ENCODE measurements around the gene FGF14. TPM values are rescaled to one million over a fixed set of nuclear protein-coding genes. Genes with fewer than 3 reads are reported as not detected.

The FGF14 gene
- total RNA-seq, 1 experiment from 2014 or later, result 1.0 TPM

DNA sequence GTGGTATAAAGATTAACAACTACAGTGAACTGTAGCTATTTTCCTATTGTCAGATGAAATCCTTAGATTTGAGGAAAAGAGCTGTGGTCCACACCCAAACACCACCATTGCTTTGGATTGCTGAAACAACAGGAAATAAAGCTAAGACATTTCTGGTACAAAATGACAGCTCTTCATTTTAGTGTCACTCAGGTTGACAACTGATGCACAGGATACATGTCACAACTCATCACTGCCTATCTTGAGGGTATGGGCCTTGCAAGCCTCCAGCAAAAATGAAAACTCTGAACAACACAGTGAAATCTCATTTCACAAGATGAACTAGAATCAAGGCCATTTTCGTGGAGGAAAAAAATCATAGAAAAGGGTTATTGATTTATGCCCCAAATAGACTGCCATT lies 609.7 kb downstream of the FGF14 start:
- no peak for DNase-seq (ENCODE audit: low spot score)

DNA sequence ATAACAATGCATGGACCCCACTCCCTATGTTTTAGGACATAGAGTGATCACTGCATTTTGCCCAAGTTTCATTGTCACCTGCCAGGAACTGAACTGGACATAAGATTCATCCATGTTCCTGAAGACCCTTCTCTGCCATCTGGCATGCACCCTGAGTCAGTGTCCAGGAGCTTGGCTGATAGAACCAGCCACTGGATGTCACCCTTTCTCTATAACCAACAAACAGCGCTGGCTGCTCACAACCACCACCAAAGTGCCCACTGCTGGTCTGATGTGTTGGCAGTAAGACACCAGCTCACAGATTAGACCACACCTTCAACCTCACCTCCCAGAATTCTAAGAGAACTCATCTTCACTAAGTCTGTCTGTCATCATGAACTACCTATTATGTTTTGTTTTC lies 616.0 kb downstream of the FGF14 start:
- DNase-seq (ENCODE audit: low spot score), result peak; percentile 37

DNA sequence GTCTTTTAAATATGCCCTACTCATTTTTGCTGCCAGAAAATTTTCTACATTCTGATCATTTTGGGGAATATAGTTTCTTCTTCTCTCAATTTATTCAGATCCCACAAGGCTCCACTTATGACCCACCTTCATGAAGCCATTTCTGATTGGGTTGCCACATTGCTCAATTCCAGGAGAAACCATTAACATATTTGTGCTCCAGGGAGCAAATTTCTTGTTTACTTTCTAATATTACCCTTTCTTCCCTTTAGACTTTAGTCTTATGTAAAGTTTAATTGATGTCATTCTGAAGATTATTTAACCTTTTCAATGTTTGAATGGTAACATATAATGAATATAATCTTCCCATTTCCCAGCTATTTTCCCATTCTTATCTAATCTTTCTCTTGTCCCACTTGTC lies 617.5 kb downstream of the FGF14 start:
- no peak for DNase-seq (ENCODE audit: low spot score)

DNA sequence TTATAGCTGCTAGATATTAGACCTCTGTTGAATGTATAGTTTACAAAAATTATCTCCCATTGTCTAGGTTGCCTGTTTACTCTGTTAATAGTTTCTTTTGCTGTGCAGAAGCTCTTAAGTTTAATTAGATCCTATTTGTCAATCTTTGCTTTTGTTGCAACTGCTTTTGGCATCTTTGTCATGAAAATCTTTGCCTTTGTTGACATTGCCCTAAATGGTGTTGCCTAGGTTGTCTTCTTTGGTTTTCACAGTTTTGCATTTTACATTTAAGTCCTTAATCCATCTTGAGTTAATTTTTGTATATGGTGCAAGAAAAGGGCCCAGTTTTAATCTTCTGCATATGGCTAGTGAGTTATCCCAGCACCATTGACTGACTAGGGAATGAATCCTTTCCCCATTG lies 618.3 kb downstream of the FGF14 start:
- DNase-seq (ENCODE audit: low spot score), result no peak

DNA sequence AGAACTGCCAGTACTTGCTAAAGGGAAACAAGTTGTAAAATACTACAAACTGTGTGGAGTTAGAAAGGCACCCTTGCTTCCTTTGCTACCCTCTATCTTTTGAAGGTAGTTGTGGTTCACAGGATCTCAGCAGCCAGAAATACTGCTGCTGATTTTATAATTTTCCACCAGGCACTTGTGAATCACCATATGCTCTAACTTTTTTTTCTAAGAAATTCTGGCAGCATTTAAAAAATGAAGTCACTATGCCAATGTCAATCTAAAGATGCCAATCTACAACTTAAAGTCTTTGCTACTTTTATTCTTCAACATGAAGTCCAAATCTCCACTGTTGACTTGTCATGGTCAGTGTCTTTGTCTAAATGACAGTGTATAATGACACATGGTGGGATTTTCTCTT lies 621.6 kb downstream of the FGF14 start:
- no peak for DNase-seq (ENCODE audit: low spot score)

DNA sequence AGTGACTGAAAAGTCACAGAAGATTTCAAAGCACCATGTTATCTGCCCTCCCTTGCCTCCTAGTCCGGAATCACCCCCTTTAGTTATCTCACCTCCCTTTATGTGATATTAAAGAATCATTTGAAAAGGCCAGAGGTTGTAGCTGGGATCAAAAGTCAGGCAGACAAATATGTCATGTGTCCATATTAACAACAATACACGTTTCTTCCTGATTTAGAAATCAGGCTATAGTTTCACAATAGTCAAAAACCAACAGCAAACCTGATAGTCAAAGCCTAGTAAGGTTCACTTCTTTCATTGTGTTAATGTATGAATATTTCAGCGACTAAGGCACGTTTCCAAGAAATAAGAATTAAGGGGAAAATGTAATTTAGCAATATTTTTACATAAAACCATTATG lies 622.7 kb downstream of the FGF14 start:
- DNase-seq (ENCODE audit: low spot score), result no peak

DNA sequence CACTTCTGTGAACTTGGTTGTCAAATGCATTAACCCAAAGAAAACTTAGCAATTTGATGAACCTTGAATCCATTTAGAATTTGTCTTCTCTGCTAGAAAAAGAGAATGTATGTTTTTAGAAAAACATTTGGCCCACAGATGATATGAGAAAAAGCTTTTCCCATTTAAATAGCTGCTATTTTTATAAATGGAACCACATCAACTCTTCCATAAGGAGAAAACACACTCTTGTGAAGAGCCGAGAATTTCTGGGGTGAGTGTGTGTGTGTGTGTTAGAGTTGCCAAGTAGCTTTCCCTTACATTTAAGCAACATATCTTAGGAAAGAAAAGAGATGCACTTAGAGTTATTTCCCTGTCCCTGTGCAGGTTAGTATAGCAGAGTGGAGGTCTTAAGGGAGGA lies 626.6 kb downstream of the FGF14 start:
- DNase-seq (ENCODE audit: low spot score), result no peak

DNA sequence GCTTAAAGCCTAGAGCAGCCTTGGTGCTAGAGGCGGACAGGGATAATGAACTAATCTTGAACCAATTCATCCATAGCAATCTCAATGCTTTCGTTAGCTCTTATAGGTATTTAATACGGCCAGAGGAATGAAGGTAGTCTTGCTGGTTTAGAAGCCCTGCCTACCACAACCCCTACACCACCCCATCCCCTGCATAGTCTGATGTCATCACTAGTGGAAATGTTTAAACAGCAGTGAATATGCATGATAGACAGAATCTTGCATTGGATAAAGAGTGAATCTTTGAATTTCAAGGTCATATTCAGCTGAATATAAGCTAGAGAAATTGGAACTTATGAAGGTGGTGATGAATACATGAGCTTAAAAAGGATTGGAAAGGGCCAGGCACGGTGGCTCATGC lies 627.5 kb downstream of the FGF14 start:
- no peak for DNase-seq (ENCODE audit: low spot score)

DNA sequence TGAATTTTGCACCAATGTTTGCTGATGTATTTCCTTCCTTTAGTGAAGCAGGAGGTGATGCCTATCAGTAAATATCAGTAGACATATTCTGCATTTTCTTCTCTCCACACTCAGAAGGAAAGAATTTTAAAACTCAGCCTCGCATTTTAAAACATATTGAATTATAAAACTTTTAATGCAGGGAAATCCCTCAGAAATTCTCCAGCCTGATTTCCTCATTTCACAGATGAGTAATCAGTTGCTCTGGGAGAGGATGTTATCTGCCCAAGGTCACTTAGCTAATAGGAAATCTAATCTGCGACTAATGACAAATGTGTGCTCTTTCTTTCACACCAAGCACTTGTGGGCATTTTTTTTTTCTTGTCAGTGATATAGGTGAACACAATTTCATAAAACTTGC lies 628.8 kb downstream of the FGF14 start:
- no peak for DNase-seq (ENCODE audit: low spot score)

DNA sequence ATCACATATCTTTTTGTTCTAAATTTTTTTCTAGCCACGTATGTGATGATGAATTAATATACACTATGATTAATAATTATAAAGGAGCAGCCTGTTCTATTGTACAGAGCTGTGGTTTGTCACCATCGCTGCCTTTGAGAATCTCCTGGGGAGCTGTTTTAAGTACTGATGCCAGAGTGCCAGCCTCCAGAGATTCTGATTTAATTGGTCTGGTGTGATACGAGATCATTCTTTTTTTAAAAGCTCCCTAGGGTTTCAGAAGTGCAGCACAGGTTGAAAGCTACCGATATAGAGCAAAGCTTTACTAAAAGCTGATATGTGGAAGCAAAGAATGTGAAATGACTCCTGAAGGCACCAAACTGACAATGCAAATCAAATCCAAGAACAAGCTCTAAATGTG lies 634.7 kb downstream of the FGF14 start:
- DNase-seq (ENCODE audit: low spot score), result no peak

DNA sequence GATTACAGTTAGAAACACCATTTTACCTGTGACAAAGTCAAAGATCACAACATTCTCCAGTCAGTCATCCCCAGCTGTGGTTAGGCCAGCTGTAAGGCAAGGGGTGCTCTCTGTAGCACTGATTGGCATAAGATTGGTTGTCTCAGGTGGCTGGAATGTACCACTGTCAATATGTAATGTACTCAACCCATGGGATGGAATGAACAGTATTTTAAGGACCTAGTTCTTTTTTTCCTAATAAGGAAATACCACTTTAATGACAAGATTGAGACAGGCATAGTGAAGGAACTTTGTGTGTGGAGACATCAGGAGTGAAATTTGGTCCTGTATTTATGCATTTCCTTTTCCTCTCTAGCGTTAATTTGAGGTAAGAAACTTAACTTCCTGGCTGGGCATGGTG lies 638.7 kb downstream of the FGF14 start:
- DNase-seq (ENCODE audit: low spot score), result no peak

DNA sequence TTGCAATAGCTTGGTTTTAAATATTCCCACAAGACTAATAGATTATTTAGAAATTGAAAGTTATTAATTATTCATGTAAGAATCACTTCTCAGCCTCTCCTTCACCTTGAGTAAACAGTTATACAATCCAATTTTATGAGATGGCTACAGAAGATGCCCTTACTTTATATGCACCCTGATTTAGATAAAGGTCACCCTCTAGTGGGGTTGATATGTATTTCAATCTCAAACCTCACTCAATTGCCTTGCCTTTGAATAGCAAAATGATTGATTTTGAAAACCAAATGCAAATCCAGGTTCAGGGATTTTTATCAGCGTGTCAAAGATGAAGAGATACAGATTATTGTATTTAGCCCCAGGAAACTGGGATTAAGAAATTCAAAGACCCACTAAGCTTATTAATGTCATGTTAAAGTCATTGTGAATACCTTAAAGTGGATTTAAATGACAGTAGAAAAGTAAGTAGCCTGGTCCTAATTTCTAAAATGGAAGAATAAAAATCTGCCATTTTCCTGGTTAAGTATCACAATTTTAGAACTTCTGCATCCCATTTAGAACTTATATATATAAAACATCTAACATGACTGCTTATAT lies 644.3 kb downstream of the FGF14 start:
- peak; percentile 26 for DNase-seq (ENCODE audit: low spot score)

DNA sequence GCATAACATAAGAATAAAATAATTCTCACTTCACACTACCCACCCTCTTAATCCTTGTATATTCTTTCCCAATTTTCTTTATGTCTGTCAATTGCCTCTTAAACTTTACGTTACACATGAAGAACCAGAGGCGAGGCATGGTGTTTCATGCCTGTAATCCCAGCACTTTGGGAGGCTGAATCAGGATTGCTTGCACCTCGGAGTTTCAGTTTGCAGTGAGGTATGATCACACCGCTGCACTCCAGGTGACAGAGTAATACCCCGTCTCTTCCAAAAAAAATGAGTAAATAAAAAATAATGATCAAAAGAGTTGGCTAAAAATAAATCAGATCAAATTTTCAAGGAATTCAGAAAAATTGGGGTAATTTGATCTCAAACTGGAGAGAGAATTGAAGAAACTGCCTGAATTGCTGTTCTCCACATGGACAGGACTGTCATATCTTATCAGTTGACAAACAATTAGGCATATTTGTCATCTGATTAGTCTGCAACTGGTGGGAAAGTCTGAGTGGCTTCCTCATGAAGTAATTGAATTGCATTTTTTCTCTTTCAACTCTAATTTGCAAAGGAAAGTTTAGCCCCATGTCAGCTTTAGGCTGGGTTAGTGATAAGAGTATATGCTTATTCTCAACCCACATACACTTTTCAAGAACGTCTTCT lies 646.5 kb downstream of the FGF14 start:
- no peak for DNase-seq (ENCODE audit: low spot score)

DNA sequence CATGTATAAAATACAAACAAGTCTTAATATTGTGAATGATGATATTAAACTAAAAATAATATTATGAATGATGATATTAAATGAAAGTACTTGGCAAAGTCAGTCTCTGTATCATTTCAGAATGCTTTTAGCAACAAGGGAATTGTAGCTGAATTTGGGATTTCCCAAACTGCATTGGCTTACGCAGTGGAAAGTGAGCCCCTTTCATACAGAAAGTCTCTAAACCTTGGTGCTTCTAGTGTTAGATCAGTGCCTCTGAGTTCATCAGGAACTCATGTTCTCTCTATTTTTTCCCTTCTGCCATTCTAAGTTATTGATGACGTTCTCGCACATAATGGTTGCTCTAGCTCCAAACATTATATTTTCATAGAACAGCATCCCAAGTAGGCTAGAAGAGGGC lies 649.4 kb downstream of the FGF14 start:
- no peak for DNase-seq (ENCODE audit: low spot score)

DNA sequence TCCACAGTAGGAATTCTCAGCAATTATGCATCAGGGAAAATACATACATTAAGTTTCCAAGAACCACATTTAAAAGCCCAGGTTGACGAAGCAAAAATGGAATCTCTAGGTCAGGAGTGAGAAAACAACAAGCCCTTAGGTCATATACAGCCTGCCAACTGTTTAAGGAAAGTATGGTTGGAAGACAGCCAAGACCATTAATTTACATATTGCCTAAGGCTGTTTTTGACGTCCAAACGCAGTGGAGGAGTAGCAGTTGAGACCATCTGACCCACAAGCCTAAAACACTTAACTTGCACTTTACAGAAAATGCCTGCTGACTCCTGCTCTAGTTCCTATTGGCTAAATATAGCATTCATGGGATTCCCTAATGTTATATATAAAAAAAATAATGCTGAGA lies 650.4 kb downstream of the FGF14 start:
- DNase-seq (ENCODE audit: low spot score), result peak; percentile 65

DNA sequence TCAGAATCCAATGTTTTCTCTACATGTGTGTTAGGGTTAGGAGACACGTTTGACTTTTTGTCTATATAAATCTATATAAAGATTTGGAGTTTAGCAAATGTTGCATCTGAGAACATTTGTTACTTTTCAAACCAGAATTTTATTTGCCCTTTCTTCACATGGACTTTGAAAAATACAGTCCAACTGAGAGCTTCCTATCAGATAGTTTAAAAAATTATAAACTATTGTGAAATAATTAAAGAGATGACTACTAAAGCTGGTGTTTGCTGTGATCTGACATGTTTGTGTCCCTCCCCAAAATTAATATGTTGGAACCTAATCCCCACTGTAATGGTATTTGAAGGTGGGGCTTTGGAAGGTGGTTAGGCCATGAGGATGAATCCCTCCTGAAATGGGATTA lies 652.3 kb downstream of the FGF14 start:
- no peak for DNase-seq (ENCODE audit: low spot score)

DNA sequence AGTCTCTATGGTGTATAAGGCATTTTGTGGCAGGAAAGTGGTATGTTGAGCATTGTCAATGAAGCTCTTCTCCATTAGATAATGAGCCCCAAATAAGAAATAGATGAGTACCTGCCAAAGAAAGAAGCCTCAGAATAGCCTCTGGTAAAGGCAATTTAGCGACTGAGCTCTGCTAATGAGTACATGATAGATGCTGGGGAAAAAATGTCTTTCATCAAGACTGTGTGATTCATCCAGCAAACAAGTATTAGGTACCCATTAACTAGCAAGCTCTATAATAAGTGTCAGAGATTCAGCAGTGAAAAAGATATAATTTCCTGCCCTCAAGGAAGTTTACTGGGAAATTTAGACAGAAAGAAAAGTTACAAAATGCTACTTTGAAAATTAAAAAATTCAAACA lies 654.8 kb downstream of the FGF14 start:
- no peak for DNase-seq (ENCODE audit: low spot score)

DNA sequence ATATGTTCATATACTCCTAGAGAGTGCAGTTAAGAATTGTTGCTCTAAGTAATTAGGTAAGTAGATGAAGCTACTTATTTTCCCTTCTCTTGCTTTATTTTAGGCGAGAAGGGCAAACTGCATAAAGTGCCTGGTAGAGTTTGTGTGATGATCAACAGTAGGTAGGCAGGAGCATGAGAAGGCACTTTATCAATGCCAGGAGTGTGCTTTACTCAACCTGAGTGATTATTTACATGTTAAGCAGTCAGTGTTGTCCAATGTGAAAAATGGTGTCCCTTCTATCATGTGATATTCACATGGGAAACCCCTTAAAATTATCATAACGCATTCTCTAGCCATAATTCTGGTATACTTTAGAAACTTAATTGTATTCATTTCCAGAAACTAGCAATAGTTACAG lies 655.3 kb downstream of the FGF14 start:
- no peak for DNase-seq (ENCODE audit: low spot score)

DNA sequence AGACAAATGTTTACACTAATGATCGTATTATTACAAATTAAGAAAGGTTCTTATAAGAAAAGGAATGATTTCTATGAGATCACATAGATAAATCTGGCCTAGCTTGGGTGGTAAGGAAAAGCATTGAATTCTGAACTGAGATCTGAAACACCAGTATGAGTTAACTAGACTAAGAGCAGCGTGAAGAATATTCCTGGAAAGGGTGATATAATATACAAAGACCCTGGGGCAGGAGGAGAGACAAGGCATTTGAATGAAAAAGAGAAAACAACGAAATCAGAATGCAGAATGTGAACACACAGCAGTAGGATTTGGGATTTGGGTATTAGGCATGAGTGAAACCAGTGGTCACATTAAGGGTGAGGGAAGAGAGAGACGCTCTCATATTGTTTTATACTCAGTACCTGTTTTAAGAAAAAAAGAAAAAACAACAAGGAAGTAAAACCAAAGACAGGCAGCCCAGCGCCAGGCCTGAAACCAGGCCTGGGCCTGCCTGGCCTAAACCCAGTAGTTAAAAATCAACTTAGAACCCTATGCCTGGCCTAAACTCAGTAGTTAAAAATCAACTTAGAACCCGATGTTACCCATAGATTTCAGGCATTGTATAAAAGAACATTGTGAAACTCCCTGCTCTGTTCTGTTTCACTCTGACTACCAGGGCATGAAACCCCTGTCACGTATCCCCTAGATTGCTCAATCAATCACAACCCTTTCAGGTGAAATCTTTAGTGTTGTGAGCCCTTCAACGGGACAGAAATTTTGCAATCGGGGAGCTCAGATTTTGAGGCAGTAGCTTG lies 662.3 kb downstream of the FGF14 start:
- no peak for DNase-seq (ENCODE audit: low spot score)

DNA sequence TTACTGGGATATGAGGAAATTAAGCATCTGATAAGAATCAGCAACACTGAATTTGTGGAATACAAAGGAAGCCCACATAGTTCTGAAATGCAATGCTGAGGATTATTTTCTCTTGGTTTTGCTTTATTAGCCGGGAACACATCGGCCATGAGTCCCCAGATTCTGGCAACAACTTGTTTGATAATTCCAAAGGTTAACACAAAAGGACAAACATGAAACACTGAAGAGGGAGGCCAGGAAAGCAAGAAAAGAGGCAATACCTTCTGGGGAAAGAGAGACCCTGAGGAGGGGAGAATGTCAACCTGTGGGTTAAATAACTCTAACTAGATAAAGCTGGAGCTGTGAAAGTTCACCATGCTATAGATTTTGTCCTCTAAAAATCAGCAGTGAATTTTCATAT lies 663.5 kb downstream of the FGF14 start:
- no peak for DNase-seq (ENCODE audit: low spot score)

DNA sequence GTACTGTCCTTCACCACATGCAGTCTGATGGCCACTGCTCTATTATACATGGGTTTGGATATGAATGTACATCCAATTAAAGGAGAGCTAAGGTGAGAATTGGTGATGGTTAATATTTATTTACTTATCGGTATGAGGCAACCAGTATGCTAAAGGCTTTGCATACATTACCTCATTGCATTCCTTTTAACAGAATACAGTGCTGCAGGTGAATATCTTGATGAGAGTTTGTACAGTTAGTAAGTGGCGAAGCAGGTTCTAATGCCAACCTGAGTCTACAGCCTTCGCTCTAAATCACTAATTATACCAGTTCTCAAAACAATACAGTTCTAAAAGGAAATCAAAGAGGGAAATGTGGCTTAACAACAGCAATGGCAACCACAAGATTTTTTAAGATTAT lies 665.3 kb downstream of the FGF14 start:
- no peak for DNase-seq (ENCODE audit: low spot score)

DNA sequence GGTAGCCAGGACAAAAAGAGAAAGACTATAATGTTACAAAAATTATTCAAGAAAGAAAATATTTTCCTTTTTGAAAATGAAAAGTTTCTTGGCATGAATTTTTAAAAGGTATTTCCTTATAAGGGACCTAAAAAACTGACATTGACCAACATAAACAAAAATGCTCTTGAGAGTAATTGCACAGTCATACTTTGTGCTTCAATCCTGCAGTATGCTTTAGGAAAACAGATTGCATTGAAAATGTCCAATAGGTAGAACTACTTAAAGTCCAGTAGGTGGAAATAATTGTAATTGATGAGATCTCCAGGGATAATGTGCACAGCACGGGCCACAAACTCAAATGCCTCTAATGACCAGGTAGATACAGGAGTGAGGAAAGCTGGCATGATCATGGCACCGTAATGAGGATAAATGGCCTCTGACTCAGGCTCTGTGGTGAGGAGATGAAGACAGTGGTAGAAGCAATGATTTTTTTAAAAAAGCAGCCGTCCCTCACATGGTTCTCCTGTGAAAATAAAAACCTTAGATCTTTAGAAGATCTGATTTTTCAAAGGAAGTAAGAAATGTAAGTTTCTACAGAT lies 671.3 kb downstream of the FGF14 start:
- peak; percentile 7 for DNase-seq (ENCODE audit: low spot score)

DNA sequence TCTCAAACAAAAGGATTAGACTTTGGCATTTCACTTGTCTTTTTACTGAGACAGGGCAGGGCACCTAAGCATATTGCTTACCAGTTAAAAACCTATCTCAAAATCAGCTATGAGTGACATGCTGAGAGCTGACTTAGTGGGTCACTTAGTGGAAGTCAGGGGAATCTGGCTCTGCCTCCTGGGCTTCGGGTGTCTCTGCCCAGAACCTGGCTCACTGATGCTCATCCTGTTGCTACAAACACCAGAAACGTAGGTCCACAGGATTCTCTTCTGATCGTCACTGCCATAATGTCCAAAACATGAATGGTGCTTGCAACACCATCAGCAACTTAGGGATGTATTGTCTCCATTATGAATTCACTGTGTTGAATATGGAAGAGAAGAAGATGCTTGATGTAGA lies 673.2 kb downstream of the FGF14 start:
- no peak for DNase-seq (ENCODE audit: low spot score)
